NOMO-1 (cell line): ENCODE results near the gene KLK8.

ENCODE experiments used
- DNase-seq, 2 experiments: peaks; one replicate each; lab custom pipeline; 2025; ENCODE audit not compliant: unreplicated experiment in 2 of 2; lab: John Stamatoyannopoulos, UW

The KLK8 gene

DNA sequence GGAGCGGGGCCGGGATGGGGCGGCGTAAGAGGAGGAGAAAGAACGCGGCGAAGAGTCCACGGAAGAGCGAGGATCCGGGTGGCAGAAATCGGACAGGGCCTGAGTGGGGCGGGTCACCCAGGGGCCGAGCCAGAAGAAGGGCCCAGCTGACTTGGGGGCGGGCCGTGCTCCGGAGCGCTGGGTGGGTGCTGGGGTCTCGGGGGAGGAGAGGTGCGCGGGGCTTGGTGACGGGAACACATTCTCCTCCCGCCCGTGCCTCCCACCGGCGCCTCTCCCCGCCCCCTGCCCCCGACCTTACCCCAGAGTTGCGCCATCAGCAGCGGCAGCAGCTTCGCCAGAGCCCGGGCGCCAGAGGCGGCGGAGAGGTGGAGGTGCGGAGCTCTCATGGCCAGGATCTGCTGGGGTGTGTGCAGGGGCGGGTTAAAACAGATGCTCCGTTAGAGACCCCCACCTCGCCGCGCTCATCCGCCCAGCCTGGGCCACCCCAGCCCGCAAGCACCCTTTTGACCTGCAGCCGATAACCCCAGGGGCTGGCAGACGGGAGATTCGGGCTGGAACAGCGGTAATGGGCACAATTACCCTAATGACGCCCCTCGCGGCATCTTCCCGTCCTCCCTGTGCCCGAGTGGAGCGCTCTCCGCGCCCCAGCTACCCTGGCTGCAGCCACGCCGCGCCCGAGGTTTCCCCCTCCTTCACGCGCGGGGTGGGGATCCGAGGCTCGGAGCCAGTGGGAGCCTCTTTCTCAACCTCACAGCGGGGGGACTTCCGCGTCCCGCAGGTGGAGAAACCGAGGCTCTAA lies 17.5 kb upstream of the KLK8 start:
- DNase-seq = peak; percentile 5 to 22

DNA sequence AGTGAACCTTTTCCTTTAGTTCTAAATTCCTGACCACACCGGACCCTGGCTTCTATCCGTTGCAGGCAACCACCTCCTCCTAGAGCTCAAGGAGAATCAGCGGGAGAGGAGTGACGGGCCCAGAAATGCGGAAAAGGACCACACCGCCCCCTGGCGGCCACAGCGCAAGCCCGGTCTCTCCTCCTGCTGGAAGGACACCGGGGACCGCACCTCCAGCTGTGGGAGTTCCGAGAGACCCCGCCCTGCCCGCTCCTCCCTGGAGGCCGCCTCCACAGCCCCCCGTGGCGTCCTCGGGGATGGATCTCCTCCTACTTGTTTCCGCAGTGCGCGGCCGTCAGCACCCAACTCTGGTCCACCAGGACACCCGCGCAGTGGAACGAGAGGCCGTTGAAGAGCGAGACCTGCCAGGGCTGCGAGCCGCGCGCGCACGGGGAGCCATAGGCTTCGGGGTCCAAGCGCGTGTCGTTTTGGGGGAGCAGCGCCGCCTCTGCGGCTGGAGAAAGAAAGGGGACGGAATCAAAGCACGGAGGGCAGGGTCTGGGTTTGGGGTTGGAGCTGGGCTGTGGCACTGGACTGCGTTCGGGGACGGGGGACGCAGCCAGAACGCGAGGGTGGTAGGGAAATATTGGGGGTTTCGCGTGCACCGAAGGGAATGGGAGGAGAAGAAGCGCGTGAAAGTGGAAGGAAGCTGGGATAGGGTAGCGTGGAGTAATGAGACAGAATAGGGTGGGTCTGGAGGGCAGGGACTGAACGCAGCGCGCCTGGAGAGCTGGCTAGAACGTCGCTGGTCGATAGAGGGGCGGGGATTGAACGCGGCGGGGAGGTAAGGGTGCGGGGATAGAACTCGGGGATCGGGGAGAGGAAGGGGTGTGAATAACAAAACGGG lies 15.6 kb upstream of the KLK8 start:
- peak; percentile 52 to 54 for DNase-seq

GRCh38 chr19:51015691-51016267 lies 14.4 kb upstream of the KLK8 start:
- DNase-seq = no peak

- no peak for DNase-seq
Measured at GRCh38 chr19:51014242-51014641, 12.8 kb upstream of the KLK8 start.

DNA sequence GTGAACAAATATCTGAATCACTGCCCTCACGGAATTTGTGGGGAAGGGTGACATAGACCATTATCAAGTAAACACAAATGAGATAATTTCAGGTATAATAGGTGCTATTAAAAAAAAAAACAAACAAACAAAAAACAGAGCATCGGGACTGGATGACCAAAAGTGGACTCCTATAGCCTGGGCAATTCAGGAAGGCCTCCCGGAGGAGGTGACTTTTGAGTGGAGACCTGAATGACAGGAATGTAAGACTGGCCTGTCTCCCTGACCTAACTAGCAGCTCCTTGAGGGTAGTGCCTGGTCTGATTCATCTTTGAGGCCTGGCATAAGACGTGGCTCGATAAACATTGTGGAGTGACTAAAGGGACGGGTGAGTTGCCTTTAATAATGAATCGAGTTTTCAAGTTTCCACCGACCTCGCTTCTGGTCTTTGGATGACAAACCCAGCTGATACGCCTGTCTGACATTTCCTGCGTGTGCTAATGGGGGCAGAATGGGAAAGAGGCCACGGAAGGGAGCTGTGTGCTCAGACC lies 11.3 kb upstream of the KLK8 start:
- no peak for DNase-seq

- DNase-seq = no peak
Measured at GRCh38 chr19:51010066-51010795, 8.8 kb upstream of the KLK8 start.

DNA sequence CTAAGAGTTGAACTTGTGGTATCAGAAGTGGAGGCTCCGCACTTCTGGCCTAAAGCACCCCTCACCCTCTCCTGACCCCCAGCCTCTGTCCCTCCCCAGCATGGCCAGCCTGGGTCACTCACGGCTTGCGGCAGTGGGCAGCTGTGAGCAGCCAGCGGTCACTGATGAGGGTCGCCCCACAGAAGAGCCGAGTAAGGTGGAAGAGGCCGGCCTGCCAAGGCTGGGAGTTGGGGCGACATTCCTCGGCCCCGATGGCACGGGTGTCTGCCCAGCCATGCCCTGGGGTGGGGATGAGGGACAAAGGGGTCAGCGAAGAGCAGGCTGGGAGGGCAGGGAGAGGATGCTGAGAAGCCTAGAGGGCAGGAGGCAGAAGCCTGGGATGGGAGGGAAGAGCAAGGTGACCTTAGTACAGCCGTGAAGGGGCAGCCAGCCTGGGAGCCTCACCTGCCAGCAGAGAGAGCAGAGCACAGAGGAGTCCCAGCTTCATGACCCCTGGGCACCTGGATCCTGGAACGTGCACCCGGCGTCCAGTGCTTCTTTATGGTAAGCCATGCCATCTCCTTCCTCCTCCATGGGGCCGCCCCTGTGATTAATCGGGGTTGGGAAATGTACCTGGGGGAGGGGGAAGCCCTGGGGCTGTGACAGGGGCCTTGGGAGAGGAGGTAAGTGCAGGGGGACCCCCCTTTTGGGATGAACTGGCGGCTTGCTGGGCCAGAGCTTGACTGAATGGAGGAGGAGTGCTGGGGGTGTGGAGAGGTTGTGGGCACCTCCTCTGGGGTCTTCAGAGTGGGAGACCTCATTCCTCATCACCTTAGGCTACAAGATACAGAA lies 7.9 kb upstream of the KLK8 start:
- no peak for DNase-seq

DNA sequence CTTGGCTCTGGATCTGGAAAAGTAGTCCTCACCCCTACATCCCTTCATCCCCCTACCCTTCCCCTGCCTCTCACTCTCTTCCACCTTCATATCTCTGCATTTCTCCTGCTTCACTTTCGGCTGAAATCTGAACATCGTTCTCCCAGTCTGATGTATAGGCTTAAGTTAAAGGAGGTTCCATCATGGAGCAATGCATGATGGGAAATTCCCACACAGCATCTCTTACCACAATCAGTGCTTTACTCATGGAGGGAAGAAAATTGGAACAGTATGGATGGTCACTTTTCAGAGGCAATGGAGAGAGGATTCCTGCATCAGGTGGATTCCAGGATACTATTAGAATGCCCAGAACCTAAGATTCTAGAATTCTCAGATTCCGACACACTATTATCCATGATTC lies 6.1 kb upstream of the KLK8 start:
- DNase-seq = no peak

DNA sequence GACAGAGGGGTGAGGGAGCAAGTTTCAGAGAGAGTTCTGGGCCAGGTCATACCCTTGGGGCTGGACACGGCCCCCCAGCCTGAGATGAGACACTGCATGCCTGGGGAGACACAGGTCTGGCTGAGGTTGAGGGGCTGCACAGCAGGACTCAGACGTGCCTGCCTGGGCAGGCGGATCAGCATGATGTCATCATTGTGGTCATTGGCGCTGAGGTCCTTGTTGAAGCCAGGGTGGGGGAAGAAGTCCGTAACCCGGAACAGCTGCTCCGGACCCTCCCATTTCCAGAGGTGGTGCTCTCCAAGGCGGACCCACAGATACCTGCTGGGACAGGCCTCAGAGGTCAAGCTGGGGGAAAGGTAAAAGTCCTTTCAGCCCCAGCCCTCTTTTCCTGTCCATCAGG lies 5.0 kb upstream of the KLK8 start:
- DNase-seq = no peak

DNA sequence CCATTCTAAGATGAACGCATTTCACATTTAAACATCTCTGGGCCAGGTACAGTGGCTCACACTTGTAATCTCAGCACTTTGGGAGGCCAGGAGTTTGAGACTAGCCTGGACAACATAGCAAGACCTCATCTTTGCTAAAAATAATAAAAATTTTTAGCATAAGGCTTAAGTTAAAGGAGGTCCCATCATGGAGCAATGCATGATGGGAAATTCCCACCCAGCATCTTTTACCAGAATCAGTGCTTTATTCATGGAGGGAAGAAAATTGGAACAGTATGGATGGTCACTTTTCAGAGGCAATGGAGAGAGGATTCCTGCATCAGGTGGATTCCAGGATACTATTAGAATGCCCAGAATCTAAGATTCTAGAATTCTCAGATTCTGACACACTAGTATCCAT lies 3.8 kb upstream of the KLK8 start:
- no peak for DNase-seq

DNA sequence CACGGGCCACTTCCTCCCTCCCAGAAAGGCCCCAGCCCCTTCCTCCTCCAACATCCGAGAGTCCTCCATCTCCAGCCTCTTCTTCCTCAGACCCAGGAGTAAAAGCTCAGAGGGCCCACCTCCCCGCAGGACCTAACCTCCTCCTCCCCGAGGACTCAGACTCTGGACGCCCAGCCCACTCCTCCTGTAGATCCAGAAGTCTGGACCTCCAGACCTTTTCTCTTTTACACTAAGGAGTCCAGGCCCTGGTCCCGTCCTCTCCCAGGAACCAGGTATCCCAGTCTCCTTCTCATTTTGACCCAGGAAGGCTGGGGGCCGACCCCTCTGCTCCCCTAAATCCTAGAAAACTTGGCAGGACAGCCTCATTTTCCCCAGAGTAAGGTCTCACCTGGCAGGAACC lies 1.9 kb upstream of the KLK8 start:
- no peak for DNase-seq

- DNase-seq = no peak
Measured at GRCh38 chr19:51002542-51003311, 1.3 kb upstream of the KLK8 start.

GRCh38 chr19:51002089-51002532 lies 707 bp upstream of the KLK8 start:
- DNase-seq = no peak

GRCh38 chr19:51000981-51001380 lies 423 bp downstream of the KLK8 start:
- DNase-seq = no peak

GRCh38 chr19:51000426-51000825 lies 978 bp downstream of the KLK8 start:
- no peak for DNase-seq

DNA sequence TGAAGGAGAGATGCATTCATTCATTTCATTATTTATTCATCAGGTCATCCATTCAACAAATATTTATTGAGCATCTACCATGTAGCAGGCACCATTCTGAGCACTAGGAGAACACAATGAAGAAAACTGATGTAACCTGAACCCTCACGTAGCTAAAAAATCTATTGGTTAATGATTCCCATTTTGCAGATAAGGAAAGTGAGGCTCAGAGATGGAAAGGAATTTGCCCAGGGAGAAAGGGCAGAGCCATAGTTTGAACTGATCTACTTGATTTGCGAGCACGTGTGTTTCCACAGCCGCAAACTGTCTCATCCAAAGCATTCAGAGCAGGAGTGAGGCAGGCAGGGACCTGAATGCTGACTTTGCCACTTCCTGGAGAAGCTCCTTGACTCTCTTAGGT lies 2.7 kb downstream of the KLK8 start:
- DNase-seq = no peak

DNA sequence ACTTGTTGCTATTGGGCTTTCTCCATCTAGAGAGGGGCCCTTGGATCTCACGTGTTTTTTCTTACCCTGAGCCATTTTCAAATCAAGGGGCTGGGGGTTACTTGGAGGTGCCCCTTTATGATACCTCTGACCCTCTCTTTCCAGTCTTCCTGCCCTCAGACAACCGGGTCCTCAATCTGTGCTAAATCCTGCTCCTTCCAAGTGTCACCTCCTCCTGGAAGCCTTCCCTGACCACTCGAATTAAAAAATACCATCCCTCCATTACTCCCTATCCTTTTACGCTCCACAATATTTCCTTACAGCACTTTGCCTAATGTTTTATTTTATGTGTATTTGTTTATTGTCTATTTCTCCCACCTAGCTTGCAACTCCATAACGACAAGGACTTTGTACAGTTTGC lies 3.3 kb downstream of the KLK8 start:
- no peak for DNase-seq

DNA sequence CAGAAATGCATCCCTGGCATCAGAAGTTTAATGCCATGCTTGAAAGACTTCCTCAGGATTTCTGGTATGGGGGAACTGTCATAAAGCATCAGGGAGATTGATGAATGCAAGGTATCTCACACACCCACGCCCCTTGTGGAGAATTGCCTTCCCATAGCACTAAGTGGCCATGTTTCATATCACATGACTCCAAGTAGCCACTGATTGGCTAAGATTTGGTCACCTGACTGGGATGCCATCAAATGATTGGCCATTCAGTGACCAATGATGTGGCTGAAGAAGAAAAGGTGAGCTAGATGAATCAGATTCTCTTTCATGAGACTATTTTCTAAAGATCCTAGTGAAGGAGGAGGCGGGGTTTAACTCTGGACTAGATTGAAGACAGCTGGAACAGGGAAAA lies 7.3 kb downstream of the KLK8 start:
- no peak for DNase-seq

DNA sequence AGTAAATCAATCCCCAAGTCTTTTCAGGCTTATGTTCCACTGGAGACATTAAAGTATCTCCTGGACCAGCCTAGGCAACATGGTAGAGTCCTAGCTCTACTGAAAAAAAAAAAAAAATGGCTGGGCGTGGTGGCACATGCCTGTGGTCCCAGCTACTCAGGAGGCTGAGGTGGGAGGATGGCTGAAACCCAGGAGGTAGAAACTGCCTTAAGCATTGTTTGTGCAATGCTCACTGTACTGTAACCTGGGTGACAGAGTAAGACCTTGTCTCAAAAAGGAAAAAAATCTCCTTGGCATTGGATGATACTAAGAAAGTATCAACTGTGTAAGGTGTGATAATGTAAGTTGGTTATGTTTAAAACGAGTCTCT lies 8.8 kb downstream of the KLK8 start:
- no peak for DNase-seq
